ENCODE measurements around the gene GPATCH3. TPM values are rescaled to one million over a fixed set of nuclear protein-coding genes. Genes with fewer than 3 reads are reported as not detected.

GPATCH3 gene
- total RNA-seq, 4 donors from 2014 or later: 8.6 to 12.5 (median 11.6) TPM

DNA sequence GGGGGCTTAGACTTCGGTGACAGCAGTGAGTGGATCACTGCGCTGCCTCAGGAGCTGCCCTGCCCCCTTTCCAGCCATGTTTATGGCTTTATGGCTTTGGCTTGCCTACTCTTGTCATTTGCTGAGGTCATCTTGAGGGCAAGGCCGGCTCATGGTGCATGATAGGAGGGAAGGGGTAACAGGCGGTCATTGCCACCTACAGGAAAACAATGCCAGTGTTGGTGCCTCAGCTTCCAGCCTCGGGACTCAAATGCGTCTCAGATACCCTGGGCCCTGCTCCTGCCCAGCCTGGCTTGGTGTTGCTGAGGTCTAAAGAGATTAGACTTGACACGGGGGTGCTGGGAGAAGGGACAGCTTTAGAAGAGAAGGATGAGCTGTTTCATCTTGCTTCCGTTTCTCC is 45.5 kb upstream of the GPATCH3 start:
- peaks cover 47 to 58% of the 10 kb centered on the region in 2 donors for H3K36me3 ChIP-seq
- intact Hi-C loops (cut with DNase I): no loop called here

DNA sequence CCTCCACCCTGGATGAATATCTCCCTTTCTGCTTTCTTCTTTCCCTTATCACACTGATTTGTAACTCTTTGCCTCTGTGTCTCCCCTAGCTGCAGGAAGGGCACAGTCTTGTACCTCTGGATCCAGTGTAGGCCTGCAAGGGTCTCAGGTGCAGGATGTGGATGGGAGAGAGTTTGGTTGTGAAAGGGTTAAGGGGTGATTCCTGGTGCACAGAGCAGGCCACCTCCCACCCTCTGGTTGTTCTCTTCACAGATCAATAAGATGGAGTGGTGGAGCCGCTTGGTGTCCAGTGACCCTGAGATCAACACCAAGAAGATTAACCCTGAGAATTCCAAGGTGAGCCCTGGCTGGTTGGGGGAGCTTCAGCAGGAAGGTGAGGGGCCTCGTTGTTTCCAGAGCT is 44.9 kb upstream of the GPATCH3 start:
- WGBS, 2 donors: 80 to 83% methylated on average over 2 of the region's 2 CpGs
- H3K36me3 ChIP-seq: peaks cover 47 to 58% of the 10 kb centered on the region in 2 donors
- intact Hi-C loops (cut with DNase I): no loop called here

More for the DNA sequence above, 45.5 kb upstream of the GPATCH3 start:
- Histone ChIP-seq H3K4me3 (replicated peaks in 1 of 3) (no peak overlapping the region), H3K27me3 (no peaks in the 10 kb centered on the region), H3K27ac (no peak overlapping the region), H3K9me3 (no peaks in the 10 kb centered on the region), H3K4me1 (no peaks in the 10 kb centered on the region)
- WGBS, 2 donors: 91 to 97% methylated on average over 7 to 8 of the region's 8 CpGs
- no peak for DNase-seq
- TF ChIP-seq POLR2A (IDR thresholded peaks at IDR 0.05): no peak
- TF ChIP-seq, protein P1, sequence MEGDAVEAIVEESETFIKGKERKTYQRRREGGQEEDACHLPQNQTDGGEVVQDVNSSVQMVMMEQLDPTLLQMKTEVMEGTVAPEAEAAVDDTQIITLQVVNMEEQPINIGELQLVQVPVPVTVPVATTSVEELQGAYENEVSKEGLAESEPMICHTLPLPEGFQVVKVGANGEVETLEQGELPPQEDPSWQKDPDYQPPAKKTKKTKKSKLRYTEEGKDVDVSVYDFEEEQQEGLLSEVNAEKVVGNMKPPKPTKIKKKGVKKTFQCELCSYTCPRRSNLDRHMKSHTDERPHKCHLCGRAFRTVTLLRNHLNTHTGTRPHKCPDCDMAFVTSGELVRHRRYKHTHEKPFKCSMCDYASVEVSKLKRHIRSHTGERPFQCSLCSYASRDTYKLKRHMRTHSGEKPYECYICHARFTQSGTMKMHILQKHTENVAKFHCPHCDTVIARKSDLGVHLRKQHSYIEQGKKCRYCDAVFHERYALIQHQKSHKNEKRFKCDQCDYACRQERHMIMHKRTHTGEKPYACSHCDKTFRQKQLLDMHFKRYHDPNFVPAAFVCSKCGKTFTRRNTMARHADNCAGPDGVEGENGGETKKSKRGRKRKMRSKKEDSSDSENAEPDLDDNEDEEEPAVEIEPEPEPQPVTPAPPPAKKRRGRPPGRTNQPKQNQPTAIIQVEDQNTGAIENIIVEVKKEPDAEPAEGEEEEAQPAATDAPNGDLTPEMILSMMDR (IDR thresholded peaks at IDR 0.05): no peak

DNA sequence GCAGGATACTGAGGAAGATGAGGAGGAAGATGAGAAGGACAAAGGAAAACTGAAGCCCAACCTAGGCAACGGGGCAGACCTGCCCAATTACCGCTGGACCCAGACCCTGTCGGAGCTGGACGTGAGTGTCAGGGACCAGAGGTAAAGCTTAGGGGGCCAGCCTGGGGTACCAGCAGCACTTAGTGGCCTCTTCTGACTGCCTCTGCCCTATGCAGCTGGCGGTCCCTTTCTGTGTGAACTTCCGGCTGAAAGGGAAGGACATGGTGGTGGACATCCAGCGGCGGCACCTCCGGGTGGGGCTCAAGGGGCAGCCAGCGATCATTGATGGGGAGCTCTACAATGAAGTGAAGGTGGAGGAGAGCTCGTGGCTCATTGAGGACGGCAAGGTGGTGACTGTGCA is 42.4 kb upstream of the GPATCH3 start:
- no peak overlapping the region for H3K27ac ChIP-seq
- H3K27me3 ChIP-seq: no peaks in the 10 kb centered on the region
- peaks cover 0 to 16% of the 10 kb centered on the region in 2 donors for H3K4me1 ChIP-seq
- 93 to 94% methylated on average over 12 of the region's 12 CpGs for WGBS, 2 donors
- TF ChIP-seq, protein P1 (IDR thresholded peaks at IDR 0.05): no peak
- intact Hi-C loops (cut with DNase I): no loop called here
- no peak for DNase-seq
- peaks cover 47 to 58% of the 10 kb centered on the region in 2 donors for H3K36me3 ChIP-seq
- H3K9me3 ChIP-seq: no peaks in the 10 kb centered on the region
- no peak overlapping the region for H3K4me3 ChIP-seq (replicated peaks in 1 of 3)

More for the DNA sequence above, 44.9 kb upstream of the GPATCH3 start:
- H3K27ac ChIP-seq: no peak overlapping the region
- H3K27me3 ChIP-seq: no peaks in the 10 kb centered on the region
- peaks cover 0 to under 1% of the 10 kb centered on the region in 2 donors for H3K4me1 ChIP-seq
- no peak for TF ChIP-seq POLR2A (IDR thresholded peaks at IDR 0.05)
- TF ChIP-seq, protein P1 (IDR thresholded peaks at IDR 0.05): no peak
- no peak overlapping the region for H3K4me3 ChIP-seq (replicated peaks in 1 of 3)
- H3K9me3 ChIP-seq: no peaks in the 10 kb centered on the region
- DNase-seq: no peak

DNA sequence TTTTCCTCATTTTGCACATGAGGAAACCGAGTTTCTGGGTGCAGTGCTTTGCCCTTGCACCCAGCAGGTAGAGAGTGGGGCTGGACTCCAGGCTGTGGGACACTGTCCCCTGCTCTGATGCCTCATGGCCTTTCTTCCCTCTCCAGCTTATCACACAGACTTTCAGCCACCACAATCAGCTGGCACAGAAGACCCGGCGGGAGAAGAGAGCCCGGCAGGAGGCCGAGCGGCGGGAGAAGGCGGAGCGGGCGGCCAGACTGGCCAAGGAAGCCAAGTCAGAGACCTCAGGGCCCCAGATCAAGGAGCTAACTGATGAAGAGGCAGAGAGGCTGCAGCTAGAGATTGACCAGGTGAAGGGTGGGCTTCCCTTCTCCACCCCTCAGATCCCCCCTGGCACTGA is 41.0 kb upstream of the GPATCH3 start:
- Histone ChIP-seq H3K36me3 (peaks cover 47 to 49% of the 10 kb centered on the region in 2 donors), H3K27me3 (no peaks in the 10 kb centered on the region), H3K9me3 (no peaks in the 10 kb centered on the region), H3K4me3 (replicated peaks in 1 of 3) (no peak overlapping the region), H3K4me1 (peaks cover 0 to 16% of the 10 kb centered on the region in 2 donors), H3K27ac (no peak overlapping the region)
- TF ChIP-seq POLR2A (IDR thresholded peaks at IDR 0.05): no peak
- TF ChIP-seq, protein P1 (IDR thresholded peaks at IDR 0.05): no peak
- intact Hi-C loops (cut with DNase I): no loop called here
- WGBS, 2 donors: 98 to 99% methylated on average over 10 of the region's 10 CpGs
- DNase-seq: no peak

DNA sequence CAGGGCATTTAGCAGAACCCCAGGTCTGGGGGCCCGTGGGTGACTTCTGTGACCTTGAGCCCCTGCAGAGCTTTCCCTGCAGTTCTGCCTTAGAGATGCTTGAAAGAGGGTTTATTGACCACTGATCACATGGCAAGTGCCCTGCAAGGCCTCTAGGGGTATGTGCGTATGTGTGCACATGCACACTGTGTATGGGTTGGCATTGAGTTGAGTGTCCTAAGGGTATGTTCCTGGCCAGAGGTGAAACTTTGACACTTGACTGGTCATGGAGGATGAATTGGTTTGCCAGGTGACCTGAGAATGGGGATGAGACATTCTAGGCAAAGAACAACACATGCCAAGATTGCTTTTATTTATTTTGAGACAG is 38.4 kb upstream of the GPATCH3 start:
- H3K36me3 ChIP-seq: peaks cover 25 to 32% of the 10 kb centered on the region in 2 donors
- H3K9me3 ChIP-seq: no peaks in the 10 kb centered on the region
- H3K4me1 ChIP-seq: peaks cover 0 to 16% of the 10 kb centered on the region in 2 donors
- H3K27ac ChIP-seq: no peak overlapping the region
- no peaks in the 10 kb centered on the region for H3K27me3 ChIP-seq
- TF ChIP-seq, protein P1 (IDR thresholded peaks at IDR 0.05): no peak
- no peak for TF ChIP-seq POLR2A (IDR thresholded peaks at IDR 0.05)
- no peak for DNase-seq
- 69 to 100% methylated on average over 1 to 2 of the region's 2 CpGs for WGBS, 2 donors
- intact Hi-C loops (cut with DNase I): no loop called here
- no peak overlapping the region for H3K4me3 ChIP-seq (replicated peaks in 1 of 3)

Measured in thyroid gland (tissue), 4 donors.